Thymus (tissue), 11 donors: Measurements from ENCODE around the gene ANKRD11. TPM values are rescaled to one million over a fixed set of nuclear protein-coding genes. Genes with fewer than 3 reads are reported as not detected.
A peak's percentile ranks its signal among the peaks of the same experiment; 100 is the strongest.
"Not testable (repeated sequence)": the region's sequence is repeated elsewhere in the genome, so short reads cannot be mapped to it uniquely, and the experiment has no call there.

Experiments used
- DNase-seq, 9 donors: peaks; one replicate each; pipeline ENCODE4 v3.0.0-alpha.2; 2013; ENCODE audit warnings: low spot score in 9 of 9, low read depth in 6 of 9, missing footprints in 1 of 9
- H3K27ac ChIP-seq, 2 donors: one replicate each; pipeline ENCODE4 v1.5.1; 2013; ENCODE audit warnings: control low read depth in 1 of 2, low read depth in 1 of 2, low read length in 1 of 2, mild to moderate bottlenecking in 1 of 2, moderate library complexity in 1 of 2
- H3K27me3 ChIP-seq, 2 donors: one replicate each; pipeline ENCODE4 v1.5.1; 2013; ENCODE audit warnings: low read length in 1 of 2; ENCODE audit not compliant: control insufficient read depth in 2 of 2, insufficient read depth in 1 of 2
- H3K36me3 ChIP-seq, 2 donors: one replicate each; pipeline ENCODE4 v1.5.1; 2013; ENCODE audit warnings: low read length in 1 of 2, mild to moderate bottlenecking in 1 of 2, moderate library complexity in 1 of 2; ENCODE audit not compliant: control insufficient read depth in 2 of 2, insufficient read depth in 2 of 2
- H3K4me1 ChIP-seq, 2 donors: one replicate each; pipeline ENCODE4 v1.5.1; 2013; ENCODE audit warnings: low read length in 2 of 2; ENCODE audit not compliant: control insufficient read depth in 2 of 2, insufficient read depth in 2 of 2
- H3K4me3 ChIP-seq, 2 donors: one replicate each; pipeline ENCODE4 v1.5.1; 2013; ENCODE audit warnings: low read length in 2 of 2, control low read depth in 1 of 2, mild to moderate bottlenecking in 1 of 2
- H3K9me3 ChIP-seq, 2 donors: one replicate each; pipeline ENCODE4 v1.5.1; 2013; ENCODE audit warnings: low read length in 1 of 2, mild to moderate bottlenecking in 1 of 2; ENCODE audit not compliant: control insufficient read depth in 2 of 2, insufficient read depth in 1 of 2
- WGBS: extraction: QIAGEN DNeasy Blood & Tissue Kit; methylation state at CpG from one replicate; pipeline ENCODE4 v1.1.7; 2013; 5-methylcytosine and 5-hydroxymethylcytosine counted together
- polyA plus RNA-seq: library from polyadenylated mRNA; stranded (reverse); fragments of 200-250 nt; gene quantifications from one replicate; pipeline ENCODE4 v1.2.3, GENCODE V29; 2013
- total RNA-seq: library from RNA; stranded (reverse); fragments of 120-200 nt; gene quantifications from one replicate; pipeline ENCODE4 v1.2.4, GENCODE V29; 2013
- donor health status: healthy.

The ANKRD11 gene
- total and polyA plus RNA-seq, 2 donors: 24.8 to 79.5 TPM

GRCh38 chr16:89426736-89427530, 63.4 kb downstream of the ANKRD11 start:
- no peaks in the 10 kb centered on the region for H3K27me3 ChIP-seq
- DNase-seq: no peak
- H3K36me3 ChIP-seq: peaks cover 14 to 34% of the 10 kb centered on the region in 2 donors
- 92% methylated on average over 10 of the region's 10 CpGs for WGBS
- H3K4me3 ChIP-seq: no peak overlapping the region
- no peaks in the 10 kb centered on the region for H3K9me3 ChIP-seq
- peaks cover 5 to 49% of the 10 kb centered on the region in 2 donors for H3K4me1 ChIP-seq
- no peak overlapping the region for H3K27ac ChIP-seq

GRCh38 chr16:89425523-89425922, 64.8 kb downstream of the ANKRD11 start:
- H3K27ac ChIP-seq: no peak overlapping the region
- WGBS: 68% methylated on average over 10 of the region's 10 CpGs
- peaks cover 5 to 39% of the 10 kb centered on the region in 2 donors for H3K4me1 ChIP-seq

GRCh38 chr16:89423681-89424260, 66.6 kb downstream of the ANKRD11 start:
- Histone ChIP-seq H3K4me1 (peaks cover 5 to 39% of the 10 kb centered on the region in 2 donors), H3K9me3 (no peaks in the 10 kb centered on the region), H3K27ac (no peak overlapping the region), H3K36me3 (peaks cover 15 to 36% of the 10 kb centered on the region in 2 donors), H3K4me3 (no peak overlapping the region), H3K27me3 (no peaks in the 10 kb centered on the region)
- no peak for DNase-seq
- 96% methylated on average over 21 of the region's 21 CpGs for WGBS

More at GRCh38 chr16:89425523-89425922, 64.8 kb downstream of the ANKRD11 start:
- H3K27me3 ChIP-seq: no peaks in the 10 kb centered on the region
- H3K36me3 ChIP-seq: peaks cover 8 to 31% of the 10 kb centered on the region in 2 donors
- no peak overlapping the region for H3K4me3 ChIP-seq
- DNase-seq: no peak
- no peaks in the 10 kb centered on the region for H3K9me3 ChIP-seq

GRCh38 chr16:89422905-89423630, 67.3 kb downstream of the ANKRD11 start:
- peaks cover 15 to 42% of the 10 kb centered on the region in 2 donors for H3K36me3 ChIP-seq
- no peaks in the 10 kb centered on the region for H3K27me3 ChIP-seq
- peak in 1 of 9 donors; percentile 32 for DNase-seq
- H3K9me3 ChIP-seq: no peaks in the 10 kb centered on the region
- H3K4me3 ChIP-seq: no peak overlapping the region
- H3K4me1 ChIP-seq: peaks cover 5 to 39% of the 10 kb centered on the region in 2 donors
- no peak overlapping the region for H3K27ac ChIP-seq
- 64% methylated on average over 16 of the region's 16 CpGs for WGBS

GRCh38 chr16:89422527-89422904, 67.8 kb downstream of the ANKRD11 start:
- no peak overlapping the region for H3K27ac ChIP-seq
- H3K27me3 ChIP-seq: no peaks in the 10 kb centered on the region
- H3K4me3 ChIP-seq: no peak overlapping the region
- peaks cover 5 to 39% of the 10 kb centered on the region in 2 donors for H3K4me1 ChIP-seq
- no peak for DNase-seq
- WGBS: 56% methylated on average over 12 of the region's 12 CpGs
- H3K36me3 ChIP-seq: peaks cover 17 to 48% of the 10 kb centered on the region in 2 donors
- H3K9me3 ChIP-seq: no peaks in the 10 kb centered on the region

- Histone ChIP-seq H3K4me1 (peaks cover 5 to 35% of the 10 kb centered on the region in 2 donors), H3K36me3 (peaks cover 13 to 52% of the 10 kb centered on the region in 2 donors)
- H3K9me3 ChIP-seq, DNase-seq, H3K4me3 ChIP-seq, H3K27me3 ChIP-seq, H3K27ac ChIP-seq: not testable (repeated sequence)
- 93% methylated on average over 18 of the region's 23 CpGs for WGBS
These were observed 69.1 kb downstream of the ANKRD11 start for GRCh38 chr16:89421300-89421699.

- no peaks in the 10 kb centered on the region for H3K9me3 ChIP-seq
- peaks cover 10 to 53% of the 10 kb centered on the region in 2 donors for H3K36me3 ChIP-seq
- no peak overlapping the region for H3K27ac ChIP-seq
- 95% methylated on average over 11 of the region's 11 CpGs for WGBS
- H3K27me3 ChIP-seq: no peaks in the 10 kb centered on the region
- peaks cover 3 to 26% of the 10 kb centered on the region in 2 donors for H3K4me1 ChIP-seq
- no peak overlapping the region for H3K4me3 ChIP-seq
- DNase-seq: no peak
These were observed 70.2 kb downstream of the ANKRD11 start for GRCh38 chr16:89420204-89420603.

GRCh38 chr16:89418352-89418751, 72.0 kb downstream of the ANKRD11 start:
- Histone ChIP-seq H3K4me1 (peaks cover 5 to 18% of the 10 kb centered on the region in 2 donors), H3K36me3 (peaks cover 10 to 48% of the 10 kb centered on the region in 2 donors), H3K9me3 (no peaks in the 10 kb centered on the region), H3K4me3 (no peak overlapping the region), H3K27ac (no peak overlapping the region), H3K27me3 (no peaks in the 10 kb centered on the region)
- 84% methylated on average over 7 of the region's 7 CpGs for WGBS
- DNase-seq: no peak

GRCh38 chr16:89417352-89417751, 73.0 kb downstream of the ANKRD11 start:
- H3K27ac ChIP-seq: no peak overlapping the region
- H3K4me1 ChIP-seq: peaks cover 5 to 12% of the 10 kb centered on the region in 2 donors
- 92% methylated on average over 7 of the region's 7 CpGs for WGBS
- H3K4me3 ChIP-seq: no peak overlapping the region
- H3K9me3 ChIP-seq: no peaks in the 10 kb centered on the region
- peaks cover 10 to 48% of the 10 kb centered on the region in 2 donors for H3K36me3 ChIP-seq
- no peaks in the 10 kb centered on the region for H3K27me3 ChIP-seq
- DNase-seq: no peak
